Neural crest cell (in vitro differentiated cells): ENCODE results near the gene TBX19. TPM values are rescaled to one million over a fixed set of nuclear protein-coding genes. Genes with fewer than 3 reads are reported as not detected.

Experiments used
- DNase-seq: peaks from one replicate; pipeline ENCODE4 v3.0.0; 2021; ENCODE audit warnings: low read depth, mixed read lengths, low spot score
- H3K27ac Mint-ChIP-seq: one replicate; pipeline ENCODE4 v1.8.0; 2021; ENCODE audit warnings: mild to moderate bottlenecking, mixed read lengths; ENCODE audit not compliant: unreplicated experiment
- H3K27me3 Mint-ChIP-seq: 2 replicates; pipeline ENCODE4 v1.8.0; 2021; ENCODE audit warnings: low read depth, mild to moderate bottlenecking, mixed read lengths
- H3K36me3 Mint-ChIP-seq: 2 replicates; pipeline ENCODE4 v1.8.0; 2021; ENCODE audit warnings: low read depth, mild to moderate bottlenecking, mixed read lengths
- H3K4me1 Mint-ChIP-seq: 2 replicates; pipeline ENCODE4 v1.8.0; 2021; ENCODE audit warnings: mixed read lengths
- H3K4me3 Mint-ChIP-seq: one replicate; pipeline ENCODE4 v1.8.0; 2021; ENCODE audit warnings: mild to moderate bottlenecking, mixed read lengths
- H3K9me3 Mint-ChIP-seq: 2 replicates; pipeline ENCODE4 v1.8.0; 2021; ENCODE audit warnings: mixed read lengths
- total RNA-seq: library from RNA; stranded (reverse); gene quantifications from 2 replicates; pipeline ENCODE4 v1.2.1, GENCODE V29; 2021
- TF ChIP-seq, protein P1 (sequence below): fragments of 200-600 bp; sonication (generic); conservative IDR thresholded peaks from 2 replicates; pipeline ENCODE4 v1.5.0; 2021; ENCODE audit warnings: antibody characterized with exemption, mild to moderate bottlenecking

TBX19 gene
- total RNA-seq, 1 donor from 2014 or later, result 0.68 TPM

DNA sequence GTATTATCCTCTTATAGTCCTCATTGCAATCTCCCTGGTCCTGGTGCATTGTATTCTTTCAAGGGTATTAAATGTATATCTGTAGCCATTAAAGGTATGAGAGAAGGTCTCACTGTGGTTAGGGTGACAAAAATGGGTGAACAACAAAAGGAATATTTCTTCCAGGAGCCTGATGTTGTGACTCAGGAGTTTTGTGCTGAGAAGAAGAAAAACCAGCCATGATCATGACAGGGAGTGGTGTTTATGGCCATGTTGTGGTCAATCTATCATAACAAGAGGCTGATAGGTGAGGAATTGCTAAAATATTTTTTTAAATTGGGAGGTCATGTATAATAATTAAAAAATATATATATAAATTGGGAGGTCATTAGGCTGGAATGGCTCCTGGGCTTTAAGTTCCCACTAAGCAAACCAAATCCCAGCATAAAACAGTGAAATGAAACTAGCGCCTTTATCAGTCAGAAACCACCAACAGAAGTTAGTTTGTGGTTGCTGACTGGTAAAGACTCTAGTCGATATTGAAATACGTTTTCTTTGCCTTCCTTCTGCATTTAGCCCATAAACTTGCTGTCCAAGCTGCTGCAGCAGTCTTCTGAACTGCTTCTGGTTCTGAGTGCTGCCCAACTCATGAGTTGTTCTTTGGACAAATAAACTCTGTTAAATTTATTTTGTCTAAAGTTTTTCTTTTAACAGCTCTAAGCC is 60.3 kb downstream of the TBX19 start:
- no peaks in the 10 kb centered on the region for H3K36me3 Mint-ChIP-seq
- H3K27me3 Mint-ChIP-seq, result no peaks in the 10 kb centered on the region
- H3K27ac Mint-ChIP-seq, result no peak overlapping the region

GRCh38 chr1:168341483-168341975 is 60.9 kb downstream of the TBX19 start:
- peaks cover 4% of the 10 kb centered on the region for H3K4me1 Mint-ChIP-seq
- no peaks in the 10 kb centered on the region for H3K27me3 Mint-ChIP-seq
- DNase-seq, result no peak
- H3K36me3 Mint-ChIP-seq, result no peaks in the 10 kb centered on the region
- no peak overlapping the region for H3K27ac Mint-ChIP-seq
- H3K9me3 Mint-ChIP-seq, result peaks cover under 1% of the 10 kb centered on the region
- TF ChIP-seq, protein P1, sequence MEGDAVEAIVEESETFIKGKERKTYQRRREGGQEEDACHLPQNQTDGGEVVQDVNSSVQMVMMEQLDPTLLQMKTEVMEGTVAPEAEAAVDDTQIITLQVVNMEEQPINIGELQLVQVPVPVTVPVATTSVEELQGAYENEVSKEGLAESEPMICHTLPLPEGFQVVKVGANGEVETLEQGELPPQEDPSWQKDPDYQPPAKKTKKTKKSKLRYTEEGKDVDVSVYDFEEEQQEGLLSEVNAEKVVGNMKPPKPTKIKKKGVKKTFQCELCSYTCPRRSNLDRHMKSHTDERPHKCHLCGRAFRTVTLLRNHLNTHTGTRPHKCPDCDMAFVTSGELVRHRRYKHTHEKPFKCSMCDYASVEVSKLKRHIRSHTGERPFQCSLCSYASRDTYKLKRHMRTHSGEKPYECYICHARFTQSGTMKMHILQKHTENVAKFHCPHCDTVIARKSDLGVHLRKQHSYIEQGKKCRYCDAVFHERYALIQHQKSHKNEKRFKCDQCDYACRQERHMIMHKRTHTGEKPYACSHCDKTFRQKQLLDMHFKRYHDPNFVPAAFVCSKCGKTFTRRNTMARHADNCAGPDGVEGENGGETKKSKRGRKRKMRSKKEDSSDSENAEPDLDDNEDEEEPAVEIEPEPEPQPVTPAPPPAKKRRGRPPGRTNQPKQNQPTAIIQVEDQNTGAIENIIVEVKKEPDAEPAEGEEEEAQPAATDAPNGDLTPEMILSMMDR, result no peak
- no peak overlapping the region for H3K4me3 Mint-ChIP-seq

More for the DNA sequence above, 60.3 kb downstream of the TBX19 start:
- Mint-ChIP-seq H3K9me3 (no peaks in the 10 kb centered on the region), H3K4me1 (peaks cover 4% of the 10 kb centered on the region), H3K4me3 (no peak overlapping the region)
- no peak for DNase-seq
- TF ChIP-seq, protein P1, result no peak

DNA sequence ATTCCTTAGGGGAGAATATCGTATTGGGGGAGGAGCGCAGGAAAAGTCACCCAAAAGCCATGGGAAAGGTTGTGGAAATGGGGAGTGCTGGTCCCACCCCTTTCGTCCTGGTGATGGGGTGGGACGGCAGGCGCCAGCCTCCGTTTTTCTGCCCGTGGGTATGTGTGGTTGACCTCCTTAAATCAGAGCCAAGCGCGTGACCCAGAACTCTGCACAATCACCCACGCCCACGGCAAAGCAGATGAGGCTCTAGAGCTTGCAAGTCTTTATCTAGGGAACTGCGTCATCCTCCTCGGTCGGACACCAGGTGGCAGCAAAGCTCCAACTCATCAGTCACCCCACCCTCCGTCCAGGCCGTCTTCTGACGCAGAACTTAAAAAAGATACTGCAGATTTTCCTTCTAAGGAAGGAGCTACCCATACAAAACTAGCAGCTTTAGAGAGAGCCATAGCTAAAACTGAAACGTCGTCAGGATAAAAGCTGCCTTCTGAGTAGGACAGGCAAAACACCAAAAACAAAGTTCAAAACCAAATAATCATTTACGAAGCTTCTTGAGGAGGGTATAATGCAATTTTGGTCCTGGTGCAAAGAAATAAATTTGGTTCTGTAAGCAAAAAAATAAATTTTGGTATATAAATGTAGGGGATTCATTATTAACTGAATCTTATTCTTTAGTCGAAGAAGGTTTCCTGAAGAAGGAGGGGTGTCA is 62.0 kb downstream of the TBX19 start:
- H3K36me3 Mint-ChIP-seq, result no peaks in the 10 kb centered on the region
- TF ChIP-seq, protein P1, result peak; percentile 86
- H3K27me3 Mint-ChIP-seq, result no peaks in the 10 kb centered on the region
- no peak overlapping the region for H3K4me3 Mint-ChIP-seq
- no peak overlapping the region for H3K27ac Mint-ChIP-seq
- H3K9me3 Mint-ChIP-seq, result peaks cover 6% of the 10 kb centered on the region
- peaks cover 4% of the 10 kb centered on the region for H3K4me1 Mint-ChIP-seq
- DNase-seq, result peak; percentile 82

- TF ChIP-seq, protein P1, result no peak
- H3K27ac Mint-ChIP-seq, result no peak overlapping the region
- DNase-seq, result no peak
These were observed 62.9 kb downstream of the TBX19 start for GRCh38 chr1:168343566-168343965.

DNA sequence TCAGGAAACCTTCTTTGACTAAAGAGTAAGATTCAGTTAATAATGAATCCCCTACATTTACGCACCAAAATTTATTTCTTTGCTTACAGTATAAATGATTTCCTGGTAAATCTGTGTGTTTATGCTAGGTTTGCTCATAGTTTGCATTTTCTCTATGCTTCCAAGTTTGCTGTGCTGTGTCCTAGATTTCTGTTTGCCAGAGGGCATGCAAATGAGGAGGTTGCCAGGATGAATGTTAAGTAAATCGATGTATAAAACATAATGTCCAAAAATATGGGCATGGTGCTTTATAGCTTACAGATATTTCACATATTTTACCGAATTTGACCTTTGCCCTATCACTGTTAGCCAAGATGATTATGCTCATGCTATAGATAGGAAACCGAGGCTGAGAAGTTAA is 63.8 kb downstream of the TBX19 start:
- Mint-ChIP-seq H3K9me3 (peaks cover 12% of the 10 kb centered on the region), H3K27ac (no peak overlapping the region)

More at GRCh38 chr1:168343566-168343965, 62.9 kb downstream of the TBX19 start:
- no peaks in the 10 kb centered on the region for H3K36me3 Mint-ChIP-seq
- H3K27me3 Mint-ChIP-seq, result no peaks in the 10 kb centered on the region
- H3K4me3 Mint-ChIP-seq, result no peak overlapping the region
- H3K9me3 Mint-ChIP-seq, result peaks cover 12% of the 10 kb centered on the region
- H3K4me1 Mint-ChIP-seq, result peaks cover 4% of the 10 kb centered on the region

More for the DNA sequence above, 63.8 kb downstream of the TBX19 start:
- Mint-ChIP-seq H3K36me3 (no peaks in the 10 kb centered on the region), H3K27me3 (no peaks in the 10 kb centered on the region), H3K4me1 (peaks cover 4% of the 10 kb centered on the region), H3K4me3 (no peak overlapping the region)
- TF ChIP-seq, protein P1, result no peak
- DNase-seq, result no peak
